SK-MEL-5 (cell line): ENCODE results near the gene GRP. TPM values are rescaled to one million over a fixed set of nuclear protein-coding genes. Genes with fewer than 3 reads are reported as not detected.
"Not testable (repeated sequence)": the region's sequence is repeated elsewhere in the genome, so short reads cannot be mapped to it uniquely, and the experiment has no call there.

ENCODE experiments used
- DNase-seq: peaks from one replicate; pipeline ENCODE4 v3.0.0-alpha.2; 2016; ENCODE audit warnings: low read depth, low spot score
- in situ Hi-C: cut with HindIII; loops from 2 replicates; pipeline ENCODE4 v1.10.0; 2016; ENCODE audit warnings: low sequenced_read_pairs, high pct_unique_total_duplicates, low pct_unique_long_range_greater_than_20kb
- total RNA-seq: library from RNA; depleted of rRNA; stranded (reverse); fragments of >200 nt; shearing (Covaris generic); gene quantifications from 2 replicates; pipeline ENCODE4 v1.2.3, GENCODE V29; 2014

The GRP gene
- total RNA-seq, 1 experiment from 2014 or later: not detected

DNA sequence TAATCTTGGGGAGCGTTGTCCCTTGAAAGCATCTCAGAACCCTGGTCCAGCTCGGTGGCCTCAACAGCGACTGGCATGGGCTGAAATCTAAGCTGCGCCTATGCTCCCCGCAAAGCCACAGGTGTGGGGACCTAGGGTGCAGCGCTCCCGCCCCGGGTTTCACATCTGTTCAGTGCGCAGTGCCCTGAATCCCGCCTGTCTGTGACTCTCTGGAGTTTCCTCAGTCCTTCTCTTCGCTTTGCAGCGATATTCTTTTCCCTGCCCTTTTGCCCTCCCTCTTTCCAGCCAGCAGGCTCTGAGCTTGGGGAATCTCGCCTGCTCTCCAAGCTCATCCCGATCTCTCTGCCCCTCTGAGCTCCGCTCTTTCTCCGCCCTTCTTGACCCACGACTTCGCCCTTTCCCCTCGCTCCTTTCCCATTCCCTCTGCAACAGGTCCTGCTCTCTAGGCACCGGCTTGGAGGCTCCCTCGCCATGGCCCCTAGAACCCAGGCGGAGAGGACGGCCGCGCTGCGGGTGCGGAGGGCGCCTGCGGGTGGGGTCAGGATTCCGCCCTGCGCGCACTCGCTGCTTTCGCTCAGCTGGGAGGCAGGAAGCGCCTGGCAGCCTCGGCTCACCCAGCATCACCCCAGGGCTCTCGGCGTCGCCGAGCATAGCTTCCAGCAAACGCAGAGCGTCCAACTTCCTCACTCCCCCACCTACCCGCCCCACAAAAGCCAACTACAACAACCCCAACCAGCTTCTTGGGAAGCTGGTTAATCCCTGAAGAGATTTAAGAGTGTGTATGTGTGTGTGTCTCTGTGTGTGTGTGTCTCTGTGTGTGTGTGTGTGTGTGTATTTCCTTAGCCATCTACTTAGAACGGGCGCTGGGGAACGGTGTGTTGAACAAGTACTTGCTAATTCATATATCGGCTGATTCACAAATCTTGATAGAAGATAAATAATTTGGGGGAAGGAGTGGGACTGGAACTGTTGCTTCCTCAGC lies 1.1 kb downstream of the GRP start:
- in situ Hi-C loops: no loop called here
- DNase-seq: no peak

GRCh38 chr18:59222341-59222740 lies 2.4 kb downstream of the GRP start:
- DNase-seq: no peak
- in situ Hi-C loops: no loop called here

DNA sequence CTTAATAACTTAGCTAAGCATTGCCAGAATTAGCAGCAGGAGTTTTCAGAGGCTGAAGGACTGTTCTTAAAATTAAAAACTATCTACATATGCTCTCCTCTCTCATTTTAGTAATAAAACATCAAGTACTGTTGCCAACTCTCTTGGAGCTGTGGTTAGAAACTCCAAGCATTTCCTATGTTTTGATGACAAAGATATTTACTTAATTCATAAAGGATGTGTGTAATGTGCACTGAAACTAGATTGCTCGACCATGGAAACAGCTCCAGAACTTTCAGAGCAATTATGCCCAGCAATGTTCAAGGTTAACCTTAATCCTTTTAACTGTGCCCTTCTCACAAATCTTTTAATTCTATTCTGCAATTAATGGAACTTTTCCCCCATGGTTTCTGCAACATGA lies 8.4 kb downstream of the GRP start:
- DNase-seq: no peak
- in situ Hi-C loops: no loop called here

DNA sequence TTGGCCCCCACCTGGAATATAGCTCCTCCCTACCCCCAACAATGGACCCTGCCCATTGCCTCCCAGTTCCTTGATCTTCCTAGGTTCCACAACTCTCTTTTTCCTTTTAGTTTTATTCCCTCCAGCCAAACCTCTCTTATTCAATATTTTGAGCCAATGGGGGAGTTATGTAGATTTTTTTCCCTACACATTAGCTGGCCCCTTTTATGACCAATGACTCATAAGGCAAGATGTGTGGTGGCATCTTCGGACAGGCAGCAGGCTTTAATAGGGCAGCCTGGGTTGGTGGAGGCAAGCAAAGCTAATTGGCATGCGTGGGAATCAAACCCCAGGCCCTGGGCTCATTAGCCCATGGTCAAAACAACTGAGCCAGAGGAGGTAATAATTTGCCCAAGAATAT lies 9.2 kb downstream of the GRP start:
- DNase-seq: no peak

DNA sequence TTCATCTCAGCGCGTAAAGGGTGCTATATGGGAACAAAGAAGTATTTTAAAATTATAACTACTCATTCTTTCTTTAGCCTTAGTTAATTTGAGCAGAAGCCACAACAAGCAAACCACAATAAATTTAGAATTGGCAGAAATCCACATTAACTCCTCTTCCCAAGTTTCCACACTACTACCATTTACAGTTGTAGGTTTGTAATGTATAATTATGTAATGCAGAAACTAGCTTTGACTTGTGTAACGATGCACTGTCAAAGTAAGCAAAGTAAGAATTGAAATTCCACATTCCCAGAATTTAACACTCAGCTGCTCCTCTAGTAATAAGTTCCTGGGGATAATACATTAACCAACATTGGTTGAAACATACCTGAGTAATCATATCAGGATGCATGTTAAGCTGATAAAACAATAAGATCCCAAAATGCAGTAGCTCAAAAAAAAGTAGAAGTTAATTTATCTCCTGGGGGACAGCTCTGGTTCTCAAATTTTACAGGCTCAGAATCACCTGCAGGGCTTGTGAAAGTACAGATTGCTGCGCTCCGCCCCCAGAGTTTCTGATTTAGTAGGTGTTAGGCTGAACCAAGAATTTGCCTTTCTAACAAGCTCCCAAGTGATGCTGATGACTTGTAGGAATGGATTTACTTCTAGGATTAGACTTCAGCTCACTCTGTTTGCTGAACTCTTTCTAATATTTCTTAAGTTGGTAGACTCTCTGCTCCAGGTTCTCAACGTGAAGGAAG lies 9.9 kb downstream of the GRP start:
- in situ Hi-C loops: no loop called here
- no peak for DNase-seq

More for the DNA sequence above, 9.2 kb downstream of the GRP start:
- in situ Hi-C loops: no loop called here

DNA sequence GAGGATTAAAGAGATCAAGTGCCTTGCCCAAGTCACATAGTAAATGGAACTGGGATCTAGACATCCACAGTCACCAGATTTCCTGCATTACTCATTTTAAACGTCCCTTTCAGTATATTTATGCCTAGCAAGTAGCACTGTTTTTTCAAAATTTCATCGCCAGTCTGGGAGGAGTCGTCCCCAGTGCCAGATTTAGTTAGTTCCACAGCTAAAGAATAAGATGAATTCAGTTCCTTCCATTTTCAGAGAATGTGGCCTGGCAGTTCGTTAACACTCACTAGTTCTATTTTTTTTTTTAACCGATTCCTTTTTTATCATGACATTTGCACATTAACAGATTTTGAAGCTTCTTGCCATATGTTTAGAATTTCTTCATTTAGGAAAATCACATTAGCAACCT lies 11.2 kb downstream of the GRP start:
- DNase-seq: no peak
- in situ Hi-C loops: no loop called here

DNA sequence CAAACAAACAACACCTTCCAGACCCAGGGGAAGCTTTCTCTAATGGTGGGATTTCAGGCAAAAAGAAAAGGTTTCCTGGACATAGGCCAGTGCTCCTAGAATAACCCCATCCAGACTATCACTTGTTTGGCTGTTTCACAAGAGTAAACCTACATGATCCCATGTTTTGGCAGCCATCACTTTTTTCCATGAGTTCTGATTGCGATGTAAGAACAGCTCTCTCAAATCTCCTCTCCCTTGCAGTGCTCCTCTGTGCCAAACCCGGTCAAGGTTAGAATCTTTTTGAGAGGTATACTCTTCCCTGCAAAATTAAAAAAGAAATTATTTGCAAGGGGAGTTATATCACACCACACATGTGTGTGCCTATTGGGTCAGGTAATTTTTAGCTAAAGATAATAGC lies 11.9 kb downstream of the GRP start:
- no peak for DNase-seq
- in situ Hi-C loops: no loop called here

DNA sequence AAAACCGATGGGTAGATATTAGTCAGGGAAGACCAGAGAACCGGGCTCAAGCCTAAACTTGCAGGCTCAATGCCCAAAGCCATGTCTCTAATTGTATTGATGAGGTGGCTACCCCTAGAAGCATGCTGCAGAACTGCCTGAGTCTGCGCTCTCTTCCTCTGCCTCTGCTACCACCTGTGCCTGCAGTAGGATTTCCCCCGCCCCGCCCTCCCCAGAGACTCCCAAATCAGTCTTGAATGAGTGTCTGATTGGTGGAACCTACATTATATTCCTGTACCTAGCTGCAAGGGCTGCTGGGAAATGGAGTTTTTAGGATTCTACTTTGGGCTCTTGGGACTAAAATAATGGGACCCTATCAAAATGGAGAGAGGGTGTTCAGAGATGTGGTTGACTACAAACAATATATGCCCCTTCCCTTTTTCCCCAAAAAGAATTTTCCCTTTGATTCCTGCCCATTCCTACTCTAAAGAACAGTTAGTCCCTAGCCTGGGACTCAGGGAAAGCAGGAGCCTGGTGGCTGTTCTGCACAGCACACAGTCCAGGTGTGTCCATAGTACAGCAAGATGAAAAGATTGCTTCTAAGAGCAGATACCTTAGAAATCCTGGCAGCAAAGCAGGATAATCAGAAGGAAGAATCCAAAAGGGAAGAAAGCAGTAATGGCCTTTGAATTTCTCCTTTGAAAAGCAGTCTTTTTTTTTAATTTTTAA lies 12.5 kb downstream of the GRP start:
- in situ Hi-C loops: no loop called here
- DNase-seq: no peak

DNA sequence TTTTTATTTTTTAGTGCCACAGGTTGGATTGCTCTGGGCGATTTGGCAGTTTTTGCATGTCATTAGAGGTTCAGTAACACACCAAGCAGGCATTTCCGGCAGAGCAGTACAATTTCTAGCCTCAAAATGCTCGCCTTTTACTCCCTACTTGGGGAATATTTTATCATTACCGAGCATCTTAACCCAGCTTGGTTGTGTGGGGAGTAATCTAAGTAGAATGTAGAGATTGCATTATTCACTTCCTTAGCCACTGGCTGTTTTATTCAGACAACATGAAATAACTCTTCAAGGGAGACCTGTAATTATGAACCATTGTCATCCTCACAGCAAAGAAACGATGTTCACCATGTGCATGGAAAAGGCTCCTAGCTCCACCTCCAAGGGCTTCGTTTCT lies 13.1 kb downstream of the GRP start:
- no peak for DNase-seq
- in situ Hi-C loops: no loop called here

DNA sequence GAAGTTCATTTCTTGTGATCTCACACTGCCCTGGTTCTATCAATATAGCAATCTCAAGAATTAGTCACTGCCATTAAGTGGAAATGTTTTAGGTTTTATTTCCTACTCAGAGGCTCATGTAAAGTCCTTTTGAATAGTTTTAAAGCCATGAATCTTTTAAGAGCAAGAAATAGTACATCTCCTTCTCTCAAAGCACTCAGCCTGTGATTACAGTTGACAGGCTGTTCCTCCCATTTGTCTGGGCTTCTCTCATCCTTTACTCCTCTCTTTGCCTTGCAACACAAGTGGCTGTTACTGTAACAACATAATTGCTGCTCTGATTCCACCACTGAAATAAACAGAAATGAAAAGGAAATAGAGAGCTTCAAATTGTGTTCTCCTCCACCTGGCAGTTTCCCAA lies 18.4 kb downstream of the GRP start:
- in situ Hi-C loops: no loop called here
- no peak for DNase-seq

GRCh38 chr18:59239642-59240041 lies 19.7 kb downstream of the GRP start:
- in situ Hi-C loops: no loop called here
- DNase-seq: no peak

DNA sequence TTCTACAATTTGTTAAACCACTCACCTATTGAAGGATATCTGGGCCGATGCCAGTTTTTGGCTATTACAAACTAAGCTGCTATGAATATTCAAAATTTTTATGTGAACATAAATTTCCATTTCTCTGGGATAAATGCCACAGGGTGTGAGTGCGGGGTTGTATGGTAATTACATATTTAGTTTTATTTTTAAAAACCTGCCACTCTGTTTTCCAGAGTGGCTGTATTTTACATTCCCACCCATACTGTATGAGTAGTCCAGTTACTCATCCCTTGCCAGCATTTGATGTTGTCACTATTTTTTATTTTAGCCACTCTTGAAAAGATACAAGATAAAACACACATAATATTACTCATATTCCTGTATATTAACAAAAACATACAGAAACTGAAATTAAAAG lies 22.9 kb downstream of the GRP start:
- DNase-seq: no peak
- in situ Hi-C loops: no loop called here

- DNase-seq: no peak
- in situ Hi-C loops: no loop called here
These were observed 26.8 kb downstream of the GRP start for GRCh38 chr18:59246796-59247195.

DNA sequence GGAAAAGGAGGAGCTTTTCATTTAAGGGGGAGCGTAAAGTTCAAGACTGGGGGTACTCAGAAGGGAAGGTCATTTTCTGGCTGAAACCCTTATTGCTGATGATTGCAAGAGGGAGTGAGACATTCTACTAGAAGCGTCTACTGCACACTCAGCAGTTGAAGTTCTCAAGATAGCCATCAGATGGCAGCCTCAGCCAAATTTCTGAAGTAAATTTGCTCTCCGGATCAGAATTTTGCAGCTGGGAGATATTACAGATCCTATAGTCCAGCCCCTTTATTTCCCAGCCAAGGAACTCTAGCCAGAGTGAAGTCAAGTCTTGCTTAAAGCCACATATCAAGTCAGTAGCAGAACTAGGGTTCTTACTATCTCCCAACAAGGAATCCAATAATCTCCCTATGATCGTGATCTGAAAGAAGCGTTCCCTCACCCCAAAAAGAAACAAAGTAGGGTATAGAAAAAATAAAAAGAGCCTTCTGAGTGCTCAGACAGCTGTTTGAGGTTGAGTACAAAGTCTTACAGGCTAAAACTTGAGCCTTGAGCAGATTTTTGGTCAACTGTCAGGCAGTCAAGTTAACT lies 29.3 kb downstream of the GRP start:
- DNase-seq: peak; percentile 85
- in situ Hi-C loops: no loop called here

DNA sequence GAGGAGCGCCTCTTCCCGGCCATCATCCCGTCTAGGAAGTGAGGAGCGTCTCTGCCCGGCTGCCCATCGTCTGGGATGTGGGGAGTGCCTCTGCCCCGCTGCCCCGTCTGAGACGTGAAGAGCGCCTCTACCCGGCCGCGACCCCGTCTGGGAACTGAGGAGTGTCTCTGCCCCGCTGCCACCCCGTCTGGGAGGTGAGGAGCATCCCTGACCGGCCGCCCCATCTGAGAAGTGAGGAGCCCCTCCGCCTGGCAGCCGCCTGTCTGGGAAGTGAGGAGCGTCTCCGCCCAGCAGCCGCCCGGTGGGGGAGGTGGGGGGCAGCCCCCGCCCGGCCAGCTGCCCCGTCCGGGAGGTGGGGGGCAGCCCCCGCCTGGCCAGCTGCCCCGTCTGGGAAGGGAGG lies 35.5 kb downstream of the GRP start:
- DNase-seq, in situ Hi-C loops: not testable (repeated sequence)

DNA sequence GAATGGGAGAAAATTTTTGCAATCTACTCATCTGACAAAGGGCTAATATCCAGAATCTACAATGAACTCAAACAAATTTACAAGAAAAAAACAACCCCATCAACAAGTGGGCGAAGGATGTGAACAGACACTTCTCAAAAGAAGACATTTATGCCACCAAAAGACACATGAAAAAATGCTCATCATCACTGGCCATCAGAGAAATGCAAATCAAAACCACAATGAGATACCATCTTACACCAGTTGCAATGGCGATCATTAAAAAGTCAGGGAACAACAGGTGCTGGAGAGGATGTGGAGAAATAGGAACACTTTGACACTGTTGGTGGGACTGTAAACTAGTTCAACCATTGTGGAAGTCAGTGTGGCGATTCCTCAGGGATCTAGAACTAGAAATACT lies 41.9 kb downstream of the GRP start:
- in situ Hi-C loops, DNase-seq: not testable (repeated sequence)

DNA sequence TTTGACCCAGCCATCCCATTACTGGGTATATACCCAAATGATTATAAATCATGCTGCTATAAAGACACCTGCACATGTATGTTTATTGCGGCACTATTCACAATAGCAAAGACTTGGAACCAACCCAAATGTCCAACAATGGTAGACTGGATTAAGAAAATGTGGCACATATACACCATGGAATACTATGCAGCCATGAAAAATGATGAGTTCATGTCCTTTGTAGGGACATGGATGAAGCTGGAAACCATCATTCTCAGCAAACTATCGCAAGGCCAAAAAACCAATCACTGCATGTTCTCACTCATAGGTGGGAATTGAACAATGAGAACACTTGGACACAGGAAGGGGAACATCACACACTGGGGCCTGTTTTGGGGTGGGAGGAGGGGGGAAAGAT lies 42.3 kb downstream of the GRP start:
- DNase-seq, in situ Hi-C loops: not testable (repeated sequence)

GRCh38 chr18:59263661-59264060 lies 43.7 kb downstream of the GRP start:
- in situ Hi-C loops: no loop called here
- no peak for DNase-seq
